KOPT-K1 (cell line): ENCODE measurements around the gene CA12.

Source experiments
- H3K27ac ChIP-seq: fragments of 200-600 bp; sonication (generic); 2 replicates; pipeline ENCODE4 v1.5.1; 2016; ENCODE audit warnings: antibody characterized with exemption, mild to moderate bottlenecking, low read depth, low read length; ENCODE audit not compliant: poor library complexity, severe bottlenecking
- H3K36me3 ChIP-seq: fragments of 200-600 bp; sonication (generic); 2 replicates; pipeline ENCODE4 v1.5.1; 2017; ENCODE audit warnings: antibody characterized with exemption, mild to moderate bottlenecking, low read length, moderate library complexity; ENCODE audit not compliant: insufficient read depth
- H3K9me3 ChIP-seq: fragments of 200-600 bp; sonication (generic); 2 replicates; pipeline ENCODE4 v1.5.1; 2017; ENCODE audit warnings: antibody characterized with exemption, low read length, mild to moderate bottlenecking; ENCODE audit not compliant: insufficient read depth, poor library complexity, severe bottlenecking

Gene CA12

DNA sequence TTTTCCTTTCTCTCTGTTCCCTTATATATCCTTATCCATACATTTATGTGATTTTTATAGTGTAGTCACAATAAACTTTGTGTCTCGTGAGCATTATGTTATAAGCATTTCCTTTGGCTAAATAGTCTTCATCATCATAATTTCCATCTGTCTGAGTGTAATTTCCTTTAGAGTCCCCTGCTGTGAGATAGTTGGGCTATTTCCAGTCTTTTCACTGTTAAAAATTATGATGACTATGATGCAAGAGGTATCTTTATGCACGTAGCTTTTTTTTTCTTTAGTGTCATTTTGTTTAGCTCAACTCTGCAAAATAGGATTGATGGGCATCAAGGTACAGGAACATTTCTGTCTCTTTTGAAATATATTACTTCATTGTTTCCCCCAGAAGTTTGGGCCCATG lies 26.9 kb upstream of the CA12 start:
- Histone ChIP-seq H3K27ac (no peak overlapping the region), H3K36me3 (no peaks in the 10 kb centered on the region), H3K9me3 (no peaks in the 10 kb centered on the region)

GRCh38 chr15:63407612-63408011 lies 26.0 kb upstream of the CA12 start:
- Histone ChIP-seq H3K9me3 (no peaks in the 10 kb centered on the region), H3K27ac (no peak overlapping the region), H3K36me3 (no peaks in the 10 kb centered on the region)

GRCh38 chr15:63405683-63406390 lies 24.2 kb upstream of the CA12 start:
- H3K9me3 ChIP-seq = no peaks in the 10 kb centered on the region
- H3K36me3 ChIP-seq = no peaks in the 10 kb centered on the region
- no peak overlapping the region for H3K27ac ChIP-seq

DNA sequence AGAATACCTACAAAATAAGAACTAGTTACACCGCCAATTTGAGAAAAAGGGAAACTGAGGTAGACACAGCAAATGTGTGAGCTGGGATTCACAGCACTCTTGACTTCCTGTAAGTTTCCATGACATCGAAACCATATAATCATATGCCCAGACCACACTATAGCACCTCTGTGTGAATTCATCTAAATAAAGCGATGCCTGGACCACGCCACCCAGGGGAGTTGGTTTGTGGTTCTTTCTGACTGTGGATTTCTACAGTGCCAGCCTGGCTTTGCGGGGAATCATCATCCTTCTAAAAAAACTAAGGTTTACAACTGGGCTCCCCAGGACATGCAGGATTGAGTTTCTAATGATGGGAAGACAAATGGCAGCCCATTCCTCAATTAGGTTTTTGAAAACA lies 23.5 kb upstream of the CA12 start:
- no peaks in the 10 kb centered on the region for H3K36me3 ChIP-seq
- no peaks in the 10 kb centered on the region for H3K9me3 ChIP-seq
- no peak overlapping the region for H3K27ac ChIP-seq

GRCh38 chr15:63403254-63403945 lies 21.8 kb upstream of the CA12 start:
- H3K9me3 ChIP-seq = no peaks in the 10 kb centered on the region
- no peaks in the 10 kb centered on the region for H3K36me3 ChIP-seq
- H3K27ac ChIP-seq = no peak overlapping the region

GRCh38 chr15:63402498-63403253 lies 21.0 kb upstream of the CA12 start:
- Histone ChIP-seq H3K9me3 (no peaks in the 10 kb centered on the region), H3K36me3 (no peaks in the 10 kb centered on the region), H3K27ac (no peak overlapping the region)

DNA sequence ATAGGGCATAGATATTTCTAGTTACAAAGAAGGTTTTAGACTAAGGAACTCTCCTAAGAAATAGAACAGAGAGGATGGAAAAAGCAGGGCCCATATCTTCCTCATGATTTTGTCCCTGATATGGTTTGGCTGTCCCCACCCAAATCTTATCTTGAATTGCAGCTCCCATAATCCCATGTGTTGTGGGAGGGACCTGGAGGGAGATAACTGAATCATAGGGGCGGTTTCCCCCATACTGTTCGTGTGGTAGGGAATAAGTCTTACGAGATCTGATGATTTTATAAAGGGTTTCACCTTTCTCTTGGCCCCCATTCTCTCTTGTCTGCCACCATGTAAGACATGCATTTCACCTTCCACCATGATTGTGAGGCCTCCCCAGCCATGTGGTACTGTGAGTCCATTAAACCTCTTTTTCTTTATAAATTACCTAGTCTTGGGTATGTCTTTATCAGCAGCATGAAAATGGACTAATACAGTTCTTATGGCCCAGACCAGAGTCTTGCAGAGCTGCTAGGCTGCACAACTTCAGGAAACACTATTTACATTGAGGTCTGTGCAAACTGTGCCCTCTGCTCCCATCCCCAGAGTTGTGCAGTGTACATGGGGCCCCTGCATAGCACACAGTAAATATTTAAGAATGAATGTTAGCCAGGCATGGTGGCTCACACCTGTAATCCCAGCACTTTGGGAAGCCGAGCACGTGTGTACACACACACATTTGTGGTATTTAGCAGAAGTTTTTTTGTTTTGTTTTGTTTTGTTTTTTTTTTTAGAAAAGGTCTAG lies 20.3 kb upstream of the CA12 start:
- no peak overlapping the region for H3K27ac ChIP-seq
- no peaks in the 10 kb centered on the region for H3K9me3 ChIP-seq
- H3K36me3 ChIP-seq = no peaks in the 10 kb centered on the region

GRCh38 chr15:63401078-63401477 lies 19.4 kb upstream of the CA12 start:
- Histone ChIP-seq H3K36me3 (no peaks in the 10 kb centered on the region), H3K9me3 (no peaks in the 10 kb centered on the region), H3K27ac (no peak overlapping the region)

GRCh38 chr15:63398456-63398855 lies 16.8 kb upstream of the CA12 start:
- Histone ChIP-seq H3K9me3 (no peaks in the 10 kb centered on the region), H3K27ac (no peak overlapping the region), H3K36me3 (no peaks in the 10 kb centered on the region)

GRCh38 chr15:63396152-63396928 lies 14.7 kb upstream of the CA12 start:
- no peaks in the 10 kb centered on the region for H3K36me3 ChIP-seq
- H3K9me3 ChIP-seq = no peaks in the 10 kb centered on the region
- no peak overlapping the region for H3K27ac ChIP-seq

GRCh38 chr15:63395730-63396151 lies 14.1 kb upstream of the CA12 start:
- no peak overlapping the region for H3K27ac ChIP-seq
- no peaks in the 10 kb centered on the region for H3K9me3 ChIP-seq
- no peaks in the 10 kb centered on the region for H3K36me3 ChIP-seq

GRCh38 chr15:63392361-63393009 lies 10.8 kb upstream of the CA12 start:
- H3K36me3 ChIP-seq = no peaks in the 10 kb centered on the region
- no peaks in the 10 kb centered on the region for H3K9me3 ChIP-seq
- H3K27ac ChIP-seq = no peak overlapping the region

DNA sequence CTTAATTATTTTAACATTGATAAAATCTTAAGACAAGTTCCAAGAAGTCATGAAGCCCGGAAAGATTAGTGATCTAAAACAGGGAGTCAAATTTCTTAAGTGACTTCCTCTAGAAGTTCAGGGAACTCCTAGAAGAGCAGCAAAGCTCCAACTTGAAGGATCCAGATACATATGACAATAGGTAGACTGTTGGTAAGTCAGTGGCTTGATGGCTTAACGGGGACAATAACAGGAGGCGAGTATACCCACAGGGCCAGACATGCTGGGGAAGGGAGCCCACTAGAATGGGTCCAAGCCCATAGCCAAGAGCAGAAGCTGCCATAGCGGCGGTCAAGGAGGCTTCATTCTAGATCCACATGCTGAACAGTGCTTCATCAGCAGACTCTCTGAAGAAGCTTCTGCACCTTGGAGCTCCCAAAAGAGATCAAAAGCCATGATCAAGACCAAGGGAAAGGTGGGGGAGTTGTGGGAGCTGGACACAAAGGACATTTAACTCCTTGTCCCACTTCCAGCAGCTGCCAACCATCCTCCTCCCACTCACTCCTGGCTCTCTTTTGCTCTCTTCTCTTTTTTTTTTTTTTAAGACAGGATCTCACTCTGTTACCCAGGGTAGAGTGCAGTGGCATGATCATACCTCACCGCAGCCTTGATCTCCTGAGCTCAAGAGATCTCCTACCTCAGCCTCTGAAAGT lies 10.2 kb upstream of the CA12 start:
- H3K9me3 ChIP-seq = no peaks in the 10 kb centered on the region
- H3K36me3 ChIP-seq = no peaks in the 10 kb centered on the region
- H3K27ac ChIP-seq = no peak overlapping the region
